Adrenal gland (tissue), 12 donors: Measurements from ENCODE around the gene RBM22. TPM values are rescaled to one million over a fixed set of nuclear protein-coding genes. Genes with fewer than 3 reads are reported as not detected.

Source experiments
- DNase-seq, 7 donors: peaks; one replicate each; pipeline ENCODE4 v3.0.0-alpha.2; 2019 to 2020
- H3K27ac ChIP-seq, 5 donors: fragments of 200-600 bp; sonication (generic) in 4 of 5; 1 replicate in 3 of 5; 2 replicates in 2 of 5; pipeline versions ENCODE4 v1.5.1 to v1.8.0; 2016 to 2020; ENCODE audit warnings: mild to moderate bottlenecking in 1 of 5
- H3K27me3 ChIP-seq: fragments of 200-600 bp; 2 replicates; pipeline ENCODE4 v1.8.0; 2021
- H3K36me3 ChIP-seq, 2 donors: fragments of 200-600 bp; replicated peaks in 1 of 2; 1 replicate in 1 of 2; 2 replicates in 1 of 2; pipeline versions ENCODE4 v1.5.1 to v1.8.0; 2018 to 2022
- H3K4me1 ChIP-seq, 2 donors: fragments of 200-600 bp; replicated peaks in 1 of 2; 1 replicate in 1 of 2; 2 replicates in 1 of 2; pipeline versions ENCODE4 v1.5.1 to v1.8.0; 2018 to 2021
- H3K4me3 ChIP-seq, 4 donors: fragments of 200-600 bp; sonication (generic) in 3 of 4; one replicate each; pipeline ENCODE4 v1.5.1; 2016 to 2018
- H3K9me3 ChIP-seq, 3 donors: fragments of 200-600 bp; sonication (generic) in 1 of 3; replicated peaks in 1 of 3; 1 replicate in 2 of 3; 2 replicates in 1 of 3; pipeline versions ENCODE4 v1.5.1 to v1.8.0; 2016 to 2021
- CTCF ChIP-seq, 6 experiments: fragments of 450-650 bp in 4 of 6; fragments of 200-600 bp in 2 of 6; sonication (generic) in 1 of 6; IDR thresholded peaks; 1 replicate in 5 of 6; 2 replicates in 1 of 6; pipeline versions ENCODE4 v1.5.1 to v1.8.0; 2016 to 2021; ENCODE audit warnings: antibody characterized with exemption in 6 of 6, mild to moderate bottlenecking in 2 of 6, moderate library complexity in 1 of 6
- POLR2A ChIP-seq, 2 donors: fragments of 450-650 bp; IDR thresholded peaks; one replicate each; pipeline ENCODE4 v1.6.1; 2017; ENCODE audit warnings: antibody characterized with exemption in 2 of 2, mild to moderate bottlenecking in 2 of 2, moderate library complexity in 1 of 2
- WGBS, 4 donors: extraction: QIAGEN DNeasy Blood & Tissue Kit in 2 of 4; methylation state at CpG; one replicate each; pipeline versions ENCODE4 v1.1.5 to v1.1.7; 2013 to 2017; 5-methylcytosine and 5-hydroxymethylcytosine counted together
- intact Hi-C, 2 donors: fragments of 100-400 bp; cut with DNase I; formaldehyde crosslinking; loops; one replicate each; pipeline versions ENCODE4 v1.14.1 to v1.15.0; 2022 to 2023
- polyA plus RNA-seq, 3 donors: library from polyadenylated mRNA; stranded (reverse); fragments of 200-250 nt in 2 of 3; fragments of 350-450 nt in 1 of 3; fragmentation: Illumina TruSeq in 1 of 3; extraction: RNeasy Lipid Tissue Mini Kit (QIAGEN cat#74804) in 1 of 3; gene quantifications; one replicate each; pipeline ENCODE4 v1.2.3, GENCODE V29; 2013 to 2014
- total RNA-seq, 9 donors: library from RNA; depleted of rRNA in 4 of 9; stranded (reverse); fragments of >200 nt in 4 of 9; fragments of 120-200 nt in 1 of 9; fragmentation: NEBNext Ultra II Directional in 1 of 9; extraction: Animal tissue kit (Norgen Biotek cat#: 25700) in 1 of 9; gene quantifications; one replicate each; pipeline versions ENCODE4 v1.1.0 to v1.2.4, GENCODE V29; 2013 to 2023
- donor health status: healthy with polysubstance abuse.
- donor health status: Bipolar disorder and iron deficiency.
- donor health status: DM: yes; HTN: yes; CAD: no.
- donor health status: DM: no; HTN: no; CAD: no.
- donor health status: DM: no; HTN: no; CAD: no.
- donor health status: DM: yes; HTN: yes; CAD: no.

RBM22 gene
- total and polyA plus RNA-seq, 12 donors, result 28.2 to 80.4 (median 38.5) TPM

GRCh38 chr5:150729859-150730258, 29.0 kb upstream of the RBM22 start:
- Histone ChIP-seq H3K4me1 (no peaks in the 10 kb centered on the region), H3K27me3 (no peaks in the 10 kb centered on the region), H3K27ac (no peak overlapping the region), H3K36me3 (peaks cover 0 to 83% of the 10 kb centered on the region in 2 donors), H3K9me3 (no peaks in the 10 kb centered on the region), H3K4me3 (no peak overlapping the region)
- intact Hi-C loops, result no loop called here
- no peak for DNase-seq
- TF ChIP-seq CTCF (IDR thresholded peaks at IDR 0.05), result no peak
- no peak for TF ChIP-seq POLR2A (IDR thresholded peaks at IDR 0.05)
- WGBS, 4 donors, result 90 to 94% (median 94%) methylated on average over 4 of the region's 4 CpGs

- H3K9me3 ChIP-seq, result no peaks in the 10 kb centered on the region
- no peak for TF ChIP-seq CTCF (IDR thresholded peaks at IDR 0.05)
- no peak for TF ChIP-seq POLR2A (IDR thresholded peaks at IDR 0.05)
- no peak overlapping the region for H3K27ac ChIP-seq
- peaks cover 0 to 96% of the 10 kb centered on the region in 2 donors for H3K36me3 ChIP-seq
- H3K4me3 ChIP-seq, result no peak overlapping the region
- no peak for DNase-seq
- no peaks in the 10 kb centered on the region for H3K4me1 ChIP-seq
- WGBS, 4 donors, result 84 to 94% (median 91%) methylated on average over 2 of the region's 2 CpGs
- H3K27me3 ChIP-seq, result no peaks in the 10 kb centered on the region
- intact Hi-C loops, result no loop called here
Measured at GRCh38 chr5:150723845-150724244, 23.0 kb upstream of the RBM22 start.

- Histone ChIP-seq H3K27me3 (no peaks in the 10 kb centered on the region), H3K4me3 (no peak overlapping the region), H3K36me3 (peaks cover 0 to 71% of the 10 kb centered on the region in 2 donors), H3K27ac (no peak overlapping the region), H3K9me3 (no peaks in the 10 kb centered on the region), H3K4me1 (no peaks in the 10 kb centered on the region)
- WGBS, 4 donors, result 53 to 62% (median 58%) methylated on average over 2 of the region's 2 CpGs
- no peak for DNase-seq
- TF ChIP-seq POLR2A (IDR thresholded peaks at IDR 0.05) (no peak), CTCF (IDR thresholded peaks at IDR 0.05) (peak in 2 of 6 experiments; percentile 19 to 25)
- intact Hi-C loops, result no loop called here
Measured at GRCh38 chr5:150710165-150710564, 9.3 kb upstream of the RBM22 start.

GRCh38 chr5:150706776-150707390, 6.0 kb upstream of the RBM22 start:
- 61 to 73% (median 68%) methylated on average over 4 of the region's 4 CpGs for WGBS, 4 donors
- Histone ChIP-seq H3K4me1 (no peaks in the 10 kb centered on the region), H3K4me3 (no peak overlapping the region), H3K27me3 (no peaks in the 10 kb centered on the region), H3K36me3 (peaks cover 0 to 38% of the 10 kb centered on the region in 2 donors), H3K27ac (no peak overlapping the region), H3K9me3 (no peaks in the 10 kb centered on the region)
- no peak for DNase-seq
- intact Hi-C loops, result loop anchor here (10.0 kb wide), 2 partner anchors 138 to 152 kb away; partner anchors contain the start of gene IRGM (in 2 of the 2)
- TF ChIP-seq CTCF (IDR thresholded peaks at IDR 0.05) (no peak), POLR2A (IDR thresholded peaks at IDR 0.05) (no peak)
